ENCODE results near the gene GABRB3. TPM values are rescaled to one million over a fixed set of nuclear protein-coding genes. Genes with fewer than 3 reads are reported as not detected.

GABRB3 gene
- total RNA-seq, 4 donors from 2014 or later = 0.67 to 3.2 (median 2.2) TPM

DNA sequence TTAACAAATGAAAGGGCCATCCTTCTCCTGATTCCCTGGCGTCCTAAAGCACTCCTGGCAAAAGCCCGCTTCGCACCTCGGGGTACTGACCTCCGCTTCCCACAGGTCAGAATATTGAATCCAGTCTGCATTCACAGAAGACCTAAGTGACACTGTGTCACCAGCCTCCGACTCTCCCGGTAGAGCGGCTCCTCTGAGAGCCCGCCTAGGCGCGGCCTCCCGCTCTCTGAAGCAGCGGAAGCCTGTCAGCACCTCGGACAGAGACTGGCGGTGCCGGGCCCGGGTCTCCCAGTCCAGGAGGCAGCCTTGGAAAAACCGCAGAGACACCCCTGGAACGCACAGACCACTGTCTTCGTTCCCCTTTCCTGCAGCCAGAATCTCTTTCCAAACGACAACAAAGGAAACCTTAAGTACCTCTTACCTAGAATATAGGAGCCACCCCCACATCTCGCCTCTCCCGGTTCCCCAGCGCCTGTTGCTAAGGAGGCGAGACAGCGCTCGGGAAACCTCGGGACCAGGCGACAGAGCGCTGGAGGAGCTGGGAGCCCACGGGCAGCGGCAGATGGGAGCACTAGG, 1.2 kb downstream of the GABRB3 start:
- no peaks in the 10 kb centered on the region for H3K4me1 ChIP-seq
- TF ChIP-seq POLR2A (IDR thresholded peaks at IDR 0.05) (no peak), CTCF (IDR thresholded peaks at IDR 0.05) (no peak)
- no peaks in the 10 kb centered on the region for H3K36me3 ChIP-seq
- peak overlapping the region in 1 of 4 donors; percentile 42 for H3K4me3 ChIP-seq
- DNase-seq = no peak
- no peak overlapping the region for H3K27ac ChIP-seq
- H3K27me3 ChIP-seq = peaks cover 0 to 8% of the 10 kb centered on the region in 2 donors
- no peaks in the 10 kb centered on the region for H3K9me3 ChIP-seq

DNA sequence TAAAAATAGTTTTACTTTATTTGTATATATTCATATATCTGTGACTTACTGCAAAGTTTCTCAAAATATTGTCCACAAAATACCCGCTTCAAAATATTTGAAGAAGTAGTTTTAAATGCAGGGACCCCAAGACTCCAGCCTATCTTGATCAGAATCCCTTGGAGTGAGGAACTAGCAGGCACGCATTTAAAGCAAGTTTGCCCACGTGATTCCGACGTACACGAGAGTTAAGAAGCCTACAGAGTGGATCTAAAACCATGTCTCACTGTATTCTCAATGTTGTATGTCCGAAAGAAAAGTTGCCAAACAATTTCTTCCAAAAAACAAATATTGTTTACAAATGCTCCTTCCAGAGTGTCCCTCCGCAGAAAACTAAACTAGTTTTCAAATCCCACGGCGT, 1.7 kb downstream of the GABRB3 start:
- Histone ChIP-seq H3K9me3 (no peaks in the 10 kb centered on the region), H3K4me3 (no peak overlapping the region), H3K4me1 (no peaks in the 10 kb centered on the region), H3K36me3 (no peaks in the 10 kb centered on the region), H3K27me3 (peaks cover 0 to 8% of the 10 kb centered on the region in 2 donors), H3K27ac (no peak overlapping the region)
- DNase-seq = no peak
- TF ChIP-seq CTCF (IDR thresholded peaks at IDR 0.05) (no peak), POLR2A (IDR thresholded peaks at IDR 0.05) (no peak)

DNA sequence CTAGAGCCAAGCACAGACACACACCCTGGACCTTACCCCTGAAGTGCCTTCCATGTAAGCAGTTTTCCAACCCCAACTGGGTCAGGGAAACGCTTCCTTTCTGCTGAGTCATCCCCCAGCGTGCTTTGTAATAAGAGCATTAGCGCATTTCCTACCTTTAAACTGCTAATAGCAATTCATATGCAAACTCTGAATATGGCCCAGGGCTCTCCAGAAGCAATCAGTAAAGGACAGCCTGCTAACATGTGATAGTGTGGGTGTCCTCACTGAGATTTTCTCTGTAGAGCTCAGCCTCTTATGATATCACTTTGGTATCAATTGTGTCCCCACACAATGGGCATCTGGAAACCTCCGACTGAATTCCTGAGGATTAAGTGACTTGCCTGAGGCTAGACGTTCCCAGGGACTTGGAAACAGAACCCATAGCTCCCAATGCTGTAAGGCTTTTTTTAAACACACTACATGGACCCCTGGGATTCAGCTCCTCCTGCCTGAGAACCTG, 5.6 kb downstream of the GABRB3 start:
- DNase-seq = no peak
- H3K27me3 ChIP-seq = peaks cover 0 to 3% of the 10 kb centered on the region in 2 donors

DNA sequence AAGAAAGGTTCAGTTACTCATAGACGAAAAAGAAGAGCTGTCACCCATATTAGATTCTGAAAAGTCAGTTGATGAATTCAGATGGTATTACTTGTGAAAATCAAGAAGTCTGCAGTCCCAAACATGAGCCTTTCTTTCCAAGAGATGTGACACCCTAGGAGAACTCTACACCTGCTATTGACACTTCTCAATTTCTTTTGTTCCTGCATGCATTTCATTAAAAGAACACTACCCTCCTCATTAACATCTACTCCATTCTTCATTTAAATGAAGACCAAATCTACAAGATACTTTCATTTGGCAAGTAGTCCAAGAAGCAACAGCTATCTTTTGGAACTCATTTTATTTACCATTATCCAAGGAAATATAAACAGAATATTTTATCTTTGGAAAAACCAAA, 6.6 kb downstream of the GABRB3 start:
- Histone ChIP-seq H3K27me3 (no peaks in the 10 kb centered on the region), H3K36me3 (no peaks in the 10 kb centered on the region), H3K27ac (no peak overlapping the region), H3K4me3 (no peak overlapping the region), H3K4me1 (no peaks in the 10 kb centered on the region), H3K9me3 (no peaks in the 10 kb centered on the region)
- TF ChIP-seq POLR2A (IDR thresholded peaks at IDR 0.05) (no peak), CTCF (IDR thresholded peaks at IDR 0.05) (no peak)
- no peak for DNase-seq

More for the DNA sequence above, 5.6 kb downstream of the GABRB3 start:
- Histone ChIP-seq H3K36me3 (no peaks in the 10 kb centered on the region), H3K27ac (no peak overlapping the region), H3K4me3 (no peak overlapping the region), H3K9me3 (no peaks in the 10 kb centered on the region), H3K4me1 (no peaks in the 10 kb centered on the region)
- no peak for TF ChIP-seq POLR2A (IDR thresholded peaks at IDR 0.05)
- no peak for TF ChIP-seq CTCF (IDR thresholded peaks at IDR 0.05)

- Histone ChIP-seq H3K9me3 (no peaks in the 10 kb centered on the region), H3K27ac (no peak overlapping the region), H3K4me1 (no peaks in the 10 kb centered on the region), H3K27me3 (no peaks in the 10 kb centered on the region), H3K36me3 (no peaks in the 10 kb centered on the region), H3K4me3 (no peak overlapping the region)
- no peak for DNase-seq
- no peak for TF ChIP-seq CTCF (IDR thresholded peaks at IDR 0.05)
- TF ChIP-seq POLR2A (IDR thresholded peaks at IDR 0.05) = no peak
Measured at GRCh38 chr15:26759986-26760385, 12.9 kb downstream of the GABRB3 start.

Data from Peyer's patch (tissue), 4 donors.